Measurements from ENCODE around the gene FILIP1. TPM values are rescaled to one million over a fixed set of nuclear protein-coding genes. Genes with fewer than 3 reads are reported as not detected.

FILIP1 gene
- total and polyA plus RNA-seq, 9 donors = 20.3 to 49.0 (median 42.4) TPM

DNA sequence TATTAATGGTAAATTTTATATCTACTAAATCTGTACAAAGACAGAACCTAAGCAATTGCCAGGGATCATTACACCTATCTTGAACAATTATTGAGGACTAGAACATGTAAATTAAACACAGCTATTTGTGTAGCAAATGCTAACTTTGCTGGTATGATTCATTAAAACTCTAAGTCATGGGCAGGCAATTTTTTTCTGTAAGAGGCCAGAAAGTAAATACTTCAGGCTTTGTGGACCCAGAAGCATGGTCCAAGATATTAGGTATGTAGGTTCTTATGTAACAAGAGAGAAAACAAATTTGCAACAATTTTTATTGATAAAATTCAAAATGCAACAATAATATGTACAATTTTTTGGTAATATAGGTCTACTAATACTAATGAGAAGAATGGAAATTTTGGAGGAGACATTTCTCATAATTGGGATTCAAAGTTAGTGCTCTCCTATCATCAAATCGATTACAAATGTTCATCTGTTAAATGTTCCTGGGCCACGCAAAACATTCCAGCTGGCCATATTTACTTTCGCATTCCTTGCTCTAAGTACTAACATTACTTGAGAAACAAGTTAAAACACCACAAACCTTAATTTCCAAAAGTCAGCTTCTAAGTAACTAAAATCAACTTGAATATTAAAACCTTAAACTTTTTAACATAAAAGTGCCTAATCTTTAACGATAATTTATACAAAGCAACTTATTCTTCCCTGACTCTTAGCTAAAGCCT lies 213.3 kb downstream of the FILIP1 start:
- Histone ChIP-seq H3K27me3 (ENCODE audit: control insufficient read depth, insufficient read depth, low read length) (no peaks in the 10 kb centered on the region), H3K36me3 (ENCODE audit: control insufficient read depth, insufficient read depth, low read length) (no peaks in the 10 kb centered on the region), H3K4me3 (ENCODE audit: low read length) (no peak overlapping the region), H3K4me1 (ENCODE audit: control insufficient read depth, insufficient read depth, low read length) (peaks cover 2% of the 10 kb centered on the region), H3K27ac (ENCODE audit: low read length) (no peak overlapping the region), H3K9me3 (replicated peaks; ENCODE audit: control insufficient read depth, low read depth, low read length) (no peaks in the 10 kb centered on the region)
- 76% methylated on average over 2 of the region's 4 CpGs for WGBS (ENCODE audit: insufficient coverage)
- DNase-seq = no peak

DNA sequence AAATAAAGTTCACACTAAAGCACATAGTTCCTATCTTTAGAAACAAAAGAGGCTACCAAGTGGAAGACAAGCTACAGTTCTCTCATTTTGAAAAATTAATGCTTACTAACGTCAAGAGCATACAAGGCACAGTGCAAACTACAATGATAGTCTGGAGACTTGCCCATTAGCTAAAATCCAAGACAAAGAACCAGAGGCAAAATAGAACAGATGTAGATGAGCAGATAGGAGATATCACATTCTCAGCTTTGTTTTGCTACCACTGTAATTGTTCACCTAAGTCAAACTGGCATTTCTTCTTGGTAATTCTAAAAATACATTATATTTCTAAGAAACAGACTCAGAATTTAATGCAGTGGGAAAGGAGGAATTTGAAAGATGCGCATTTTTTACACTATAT lies 214.2 kb downstream of the FILIP1 start:
- Histone ChIP-seq H3K4me1 (ENCODE audit: control insufficient read depth, insufficient read depth, low read length) (peaks cover 2% of the 10 kb centered on the region), H3K4me3 (ENCODE audit: low read length) (no peak overlapping the region), H3K27me3 (ENCODE audit: control insufficient read depth, insufficient read depth, low read length) (no peaks in the 10 kb centered on the region), H3K9me3 (replicated peaks; ENCODE audit: control insufficient read depth, low read depth, low read length) (no peaks in the 10 kb centered on the region), H3K27ac (ENCODE audit: low read length) (no peak overlapping the region), H3K36me3 (ENCODE audit: control insufficient read depth, insufficient read depth, low read length) (no peaks in the 10 kb centered on the region)
- DNase-seq = no peak
- no CpG with 5 or more reads among the region's 2 CpGs for WGBS (ENCODE audit: insufficient coverage)

GRCh38 chr6:75278474-75279077 lies 215.0 kb downstream of the FILIP1 start:
- H3K9me3 ChIP-seq (replicated peaks; ENCODE audit: control insufficient read depth, low read depth, low read length) = no peaks in the 10 kb centered on the region
- H3K27me3 ChIP-seq (ENCODE audit: control insufficient read depth, insufficient read depth, low read length) = no peaks in the 10 kb centered on the region
- no peak overlapping the region for H3K4me3 ChIP-seq (ENCODE audit: low read length)
- WGBS (ENCODE audit: insufficient coverage) = 80% methylated on average over 2 of the region's 4 CpGs
- no peaks in the 10 kb centered on the region for H3K36me3 ChIP-seq (ENCODE audit: control insufficient read depth, insufficient read depth, low read length)
- no peak overlapping the region for H3K27ac ChIP-seq (ENCODE audit: low read length)
- peaks cover 2% of the 10 kb centered on the region for H3K4me1 ChIP-seq (ENCODE audit: control insufficient read depth, insufficient read depth, low read length)
- DNase-seq = no peak

GRCh38 chr6:75275067-75275466 lies 218.5 kb downstream of the FILIP1 start:
- no peaks in the 10 kb centered on the region for H3K4me1 ChIP-seq (ENCODE audit: control insufficient read depth, insufficient read depth, low read length)
- H3K36me3 ChIP-seq (ENCODE audit: control insufficient read depth, insufficient read depth, low read length) = peaks cover 5% of the 10 kb centered on the region
- no peaks in the 10 kb centered on the region for H3K9me3 ChIP-seq (replicated peaks; ENCODE audit: control insufficient read depth, low read depth, low read length)
- no peak overlapping the region for H3K27ac ChIP-seq (ENCODE audit: low read length)
- H3K27me3 ChIP-seq (ENCODE audit: control insufficient read depth, insufficient read depth, low read length) = no peaks in the 10 kb centered on the region
- no peak for DNase-seq
- H3K4me3 ChIP-seq (ENCODE audit: low read length) = no peak overlapping the region

DNA sequence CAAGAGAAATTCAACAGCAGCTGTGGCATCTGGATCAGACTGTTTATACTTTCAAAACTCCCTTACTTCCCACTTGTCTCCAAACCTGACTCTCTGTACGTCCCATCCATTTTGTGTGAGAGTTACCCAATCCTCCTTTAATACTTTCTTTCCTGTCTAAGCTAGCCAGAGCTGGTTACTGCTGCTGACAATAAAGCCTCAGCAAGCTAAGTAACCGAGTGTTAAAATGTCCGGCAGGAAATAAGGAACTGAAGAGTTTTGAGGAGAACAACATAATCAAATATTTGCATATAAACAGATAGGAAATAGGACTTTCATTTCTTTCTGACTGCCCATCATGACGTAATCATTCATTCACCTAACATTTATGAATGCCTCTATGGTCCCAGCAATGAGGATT lies 220.6 kb downstream of the FILIP1 start:
- peaks cover 8% of the 10 kb centered on the region for H3K36me3 ChIP-seq (ENCODE audit: control insufficient read depth, insufficient read depth, low read length)
- no peaks in the 10 kb centered on the region for H3K9me3 ChIP-seq (replicated peaks; ENCODE audit: control insufficient read depth, low read depth, low read length)
- no peak overlapping the region for H3K27ac ChIP-seq (ENCODE audit: low read length)
- no peak for DNase-seq
- H3K4me1 ChIP-seq (ENCODE audit: control insufficient read depth, insufficient read depth, low read length) = no peaks in the 10 kb centered on the region
- no peaks in the 10 kb centered on the region for H3K27me3 ChIP-seq (ENCODE audit: control insufficient read depth, insufficient read depth, low read length)
- no peak overlapping the region for H3K4me3 ChIP-seq (ENCODE audit: low read length)
- 17% methylated on average over 1 of the region's 4 CpGs for WGBS (ENCODE audit: insufficient coverage)

GRCh38 chr6:75272145-75272840 lies 221.3 kb downstream of the FILIP1 start:
- DNase-seq = no peak
- Histone ChIP-seq H3K4me1 (ENCODE audit: control insufficient read depth, insufficient read depth, low read length) (no peaks in the 10 kb centered on the region), H3K36me3 (ENCODE audit: control insufficient read depth, insufficient read depth, low read length) (peaks cover 8% of the 10 kb centered on the region), H3K27ac (ENCODE audit: low read length) (no peak overlapping the region), H3K4me3 (ENCODE audit: low read length) (no peak overlapping the region), H3K27me3 (ENCODE audit: control insufficient read depth, insufficient read depth, low read length) (no peaks in the 10 kb centered on the region), H3K9me3 (replicated peaks; ENCODE audit: control insufficient read depth, low read depth, low read length) (no peaks in the 10 kb centered on the region)
- 95% methylated on average over 4 of the region's 5 CpGs for WGBS (ENCODE audit: insufficient coverage)

GRCh38 chr6:75268988-75269354 lies 224.6 kb downstream of the FILIP1 start:
- Histone ChIP-seq H3K9me3 (replicated peaks; ENCODE audit: control insufficient read depth, low read depth, low read length) (no peaks in the 10 kb centered on the region), H3K4me3 (ENCODE audit: low read length) (no peak overlapping the region), H3K4me1 (ENCODE audit: control insufficient read depth, insufficient read depth, low read length) (no peaks in the 10 kb centered on the region), H3K36me3 (ENCODE audit: control insufficient read depth, insufficient read depth, low read length) (peaks cover 8% of the 10 kb centered on the region), H3K27me3 (ENCODE audit: control insufficient read depth, insufficient read depth, low read length) (no peaks in the 10 kb centered on the region), H3K27ac (ENCODE audit: low read length) (no peak overlapping the region)
- WGBS (ENCODE audit: insufficient coverage) = 66% methylated on average over 2 of the region's 4 CpGs
- DNase-seq = no peak

DNA sequence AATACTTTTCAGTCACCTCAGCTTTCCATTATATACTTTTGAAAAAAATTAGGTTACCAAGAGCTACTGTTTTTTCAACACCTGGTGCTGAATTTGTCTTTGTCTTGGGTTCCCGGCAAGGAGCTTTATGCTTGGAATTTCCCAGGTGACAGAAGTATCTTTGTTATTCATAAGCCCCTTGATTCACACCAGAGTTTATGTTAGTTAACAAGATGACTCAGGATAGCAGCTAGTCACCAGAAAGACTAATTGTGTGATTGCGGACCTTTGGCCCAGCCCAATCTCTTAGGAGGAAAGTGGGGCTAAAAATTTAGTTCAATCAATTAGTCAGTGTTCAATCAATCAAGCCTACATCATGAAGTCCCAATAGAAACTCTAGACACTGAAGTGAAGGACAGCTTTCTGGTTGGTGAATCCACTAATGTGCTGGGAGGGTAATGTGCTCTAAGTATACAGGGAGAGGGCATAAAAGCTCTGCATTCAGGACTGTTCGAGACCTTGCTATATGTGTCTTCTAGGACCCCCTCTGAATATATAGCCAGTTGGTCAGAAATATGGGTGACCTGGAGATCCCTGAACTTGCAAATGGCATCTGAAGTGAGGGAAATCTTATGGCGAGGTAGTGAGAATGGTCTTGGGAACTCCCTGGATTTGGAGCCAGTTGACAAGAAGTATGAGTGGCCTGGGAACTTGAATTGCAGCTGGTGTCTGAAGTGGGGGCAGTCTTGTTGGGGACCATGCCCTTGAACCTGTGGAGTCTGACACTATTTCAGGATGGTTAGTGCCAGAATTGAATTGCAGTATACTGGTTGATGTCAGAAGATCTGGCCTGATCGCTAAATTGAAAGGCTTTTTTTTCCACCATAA lies 225.2 kb downstream of the FILIP1 start:
- Histone ChIP-seq H3K27me3 (ENCODE audit: control insufficient read depth, insufficient read depth, low read length) (no peaks in the 10 kb centered on the region), H3K4me1 (ENCODE audit: control insufficient read depth, insufficient read depth, low read length) (no peaks in the 10 kb centered on the region), H3K4me3 (ENCODE audit: low read length) (no peak overlapping the region), H3K27ac (ENCODE audit: low read length) (no peak overlapping the region), H3K36me3 (ENCODE audit: control insufficient read depth, insufficient read depth, low read length) (peaks cover 10% of the 10 kb centered on the region), H3K9me3 (replicated peaks; ENCODE audit: control insufficient read depth, low read depth, low read length) (no peaks in the 10 kb centered on the region)
- DNase-seq = no peak
- 100% methylated on average over 2 of the region's 5 CpGs for WGBS (ENCODE audit: insufficient coverage)

DNA sequence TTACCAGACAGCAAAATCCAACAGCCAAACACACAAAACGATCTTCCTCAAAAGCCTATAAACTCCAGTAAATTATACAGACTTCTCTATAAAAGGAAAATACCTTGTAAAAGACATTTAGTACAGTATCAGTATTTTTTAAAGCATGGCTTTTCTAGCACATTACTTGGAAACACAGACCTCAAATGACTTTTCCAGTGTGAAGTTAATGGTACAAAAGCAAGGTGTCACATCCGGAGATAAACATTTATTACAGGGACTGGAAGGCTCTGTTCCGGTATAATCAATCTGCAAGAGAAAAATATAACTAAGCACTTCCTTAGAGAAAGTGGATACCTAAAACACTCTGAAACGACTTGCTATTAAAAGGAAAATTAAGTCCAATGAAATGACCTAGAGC lies 226.1 kb downstream of the FILIP1 start:
- H3K9me3 ChIP-seq (replicated peaks; ENCODE audit: control insufficient read depth, low read depth, low read length) = no peaks in the 10 kb centered on the region
- no peaks in the 10 kb centered on the region for H3K4me1 ChIP-seq (ENCODE audit: control insufficient read depth, insufficient read depth, low read length)
- peaks cover 8% of the 10 kb centered on the region for H3K36me3 ChIP-seq (ENCODE audit: control insufficient read depth, insufficient read depth, low read length)
- DNase-seq = no peak
- H3K27ac ChIP-seq (ENCODE audit: low read length) = no peak overlapping the region
- H3K27me3 ChIP-seq (ENCODE audit: control insufficient read depth, insufficient read depth, low read length) = no peaks in the 10 kb centered on the region
- H3K4me3 ChIP-seq (ENCODE audit: low read length) = no peak overlapping the region
- no CpG with 5 or more reads among the region's 4 CpGs for WGBS (ENCODE audit: insufficient coverage)

Measured in muscle of leg (tissue), 11 donors.